Prostate gland (tissue), 2 donors: Measurements from ENCODE around the gene B3GALT4.

Experiments used
- POLR2A ChIP-seq: fragments of 450-650 bp; IDR thresholded peaks from one replicate; pipeline ENCODE4 v1.6.1; 2016; ENCODE audit warnings: antibody characterized with exemption, mild to moderate bottlenecking
- POLR2AphosphoS5 ChIP-seq: sonication (generic); formaldehyde crosslinking; IDR thresholded peaks from one replicate; pipeline ENCODE4 v1.6.1; 2017; ENCODE audit warnings: antibody characterized with exemption
- TF ChIP-seq, protein P1 (sequence below), 4 experiments: fragments of 200-600 bp in 2 of 4; fragments of 450-650 bp in 2 of 4; sonication (generic) in 2 of 4; IDR thresholded peaks; 1 replicate in 3 of 4; 2 replicates in 1 of 4; pipeline ENCODE4 v1.5.1; 2016 to 2019; ENCODE audit warnings: antibody characterized with exemption in 4 of 4, mild to moderate bottlenecking in 2 of 4, moderate library complexity in 2 of 4

DNA sequence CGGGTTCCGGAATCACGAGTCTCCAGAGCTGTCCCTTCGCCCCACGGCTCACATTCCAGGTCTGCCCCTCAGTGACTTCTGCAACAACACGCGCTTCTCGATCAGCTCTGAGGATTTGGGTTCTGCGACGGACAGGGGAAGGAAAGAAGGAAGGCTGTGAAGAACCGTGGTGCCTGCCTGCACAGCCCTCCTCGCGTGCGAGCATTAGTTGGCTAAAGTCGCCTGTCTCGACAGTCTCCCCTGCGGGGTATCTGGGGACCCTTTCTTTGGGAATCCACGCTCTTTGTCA, 28.3 kb upstream of the B3GALT4 start:
- TF ChIP-seq, protein P1, sequence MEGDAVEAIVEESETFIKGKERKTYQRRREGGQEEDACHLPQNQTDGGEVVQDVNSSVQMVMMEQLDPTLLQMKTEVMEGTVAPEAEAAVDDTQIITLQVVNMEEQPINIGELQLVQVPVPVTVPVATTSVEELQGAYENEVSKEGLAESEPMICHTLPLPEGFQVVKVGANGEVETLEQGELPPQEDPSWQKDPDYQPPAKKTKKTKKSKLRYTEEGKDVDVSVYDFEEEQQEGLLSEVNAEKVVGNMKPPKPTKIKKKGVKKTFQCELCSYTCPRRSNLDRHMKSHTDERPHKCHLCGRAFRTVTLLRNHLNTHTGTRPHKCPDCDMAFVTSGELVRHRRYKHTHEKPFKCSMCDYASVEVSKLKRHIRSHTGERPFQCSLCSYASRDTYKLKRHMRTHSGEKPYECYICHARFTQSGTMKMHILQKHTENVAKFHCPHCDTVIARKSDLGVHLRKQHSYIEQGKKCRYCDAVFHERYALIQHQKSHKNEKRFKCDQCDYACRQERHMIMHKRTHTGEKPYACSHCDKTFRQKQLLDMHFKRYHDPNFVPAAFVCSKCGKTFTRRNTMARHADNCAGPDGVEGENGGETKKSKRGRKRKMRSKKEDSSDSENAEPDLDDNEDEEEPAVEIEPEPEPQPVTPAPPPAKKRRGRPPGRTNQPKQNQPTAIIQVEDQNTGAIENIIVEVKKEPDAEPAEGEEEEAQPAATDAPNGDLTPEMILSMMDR (IDR thresholded peaks at IDR 0.05): no peak
- TF ChIP-seq POLR2A (no peak), POLR2AphosphoS5 (no peak)
